Right atrium auricular region (tissue), 2 donors: Measurements from ENCODE around the gene YTHDF1. TPM values are rescaled to one million over a fixed set of nuclear protein-coding genes. Genes with fewer than 3 reads are reported as not detected.

Experiments
- DNase-seq: peaks from one replicate; pipeline ENCODE4 v3.0.0-alpha.2; 2019; ENCODE audit warnings: low spot score
- H3K27ac ChIP-seq, 2 donors: fragments of 200-600 bp; sonication (generic); 1 replicate in 1 of 2; 2 replicates in 1 of 2; pipeline ENCODE4 v1.5.1; 2016 to 2019
- H3K27me3 ChIP-seq, 2 donors: fragments of 200-600 bp; sonication (generic); one replicate each; pipeline versions ENCODE4 v1.5.1 to v1.6.0; 2017 to 2019
- H3K36me3 ChIP-seq: fragments of 200-600 bp; sonication (generic); one replicate; pipeline ENCODE4 v1.5.1; 2016
- H3K4me1 ChIP-seq, 2 donors: fragments of 200-600 bp; sonication (generic); one replicate each; pipeline versions ENCODE4 v1.5.1 to v1.6.0; 2017 to 2019
- H3K4me3 ChIP-seq, 2 donors: fragments of 200-600 bp; sonication (generic); 1 replicate in 1 of 2; 2 replicates in 1 of 2; pipeline ENCODE4 v1.5.1; 2017 to 2019; ENCODE audit warnings: mild to moderate bottlenecking in 1 of 2, moderate library complexity in 1 of 2
- H3K9me3 ChIP-seq, 2 donors: fragments of 200-600 bp; sonication (generic); one replicate each; pipeline ENCODE4 v1.5.1; 2019
- total RNA-seq, 2 donors: library from RNA; depleted of rRNA; stranded (reverse); fragments of >200 nt; gene quantifications; one replicate each; pipeline ENCODE4 v1.1.0, GENCODE V29; 2016
- TF ChIP-seq, protein P1 (sequence below), 2 donors: fragments of 200-600 bp; sonication (generic); IDR thresholded peaks; one replicate each; pipeline ENCODE4 v1.5.1; 2019; ENCODE audit warnings: antibody characterized with exemption in 2 of 2

YTHDF1 gene
- total RNA-seq, 2 donors from 2014 or later = 15.7 to 26.1 TPM

DNA sequence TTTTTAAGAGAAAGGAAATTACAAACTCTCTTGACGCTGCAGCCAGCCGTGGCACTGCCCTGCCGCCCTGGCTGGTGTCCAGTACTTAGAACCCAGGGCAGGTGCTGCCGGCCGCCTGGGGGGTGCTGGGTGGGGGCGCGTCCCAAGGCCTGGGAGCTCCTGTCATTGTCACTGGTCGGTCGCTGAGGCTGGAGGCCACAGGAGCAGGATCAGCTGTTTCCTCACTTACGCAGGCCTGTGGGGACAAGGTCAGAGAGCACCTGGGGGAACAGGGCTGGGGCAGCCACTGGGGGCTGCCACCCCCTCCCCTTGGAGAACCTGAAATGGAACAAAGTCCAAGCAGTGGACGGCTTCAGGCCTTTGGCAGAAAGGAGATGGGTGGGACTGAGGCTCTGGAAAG is 25.3 kb upstream of the YTHDF1 start:
- H3K4me1 ChIP-seq = no peaks in the 10 kb centered on the region
- H3K27me3 ChIP-seq = no peaks in the 10 kb centered on the region
- DNase-seq = no peak
- H3K27ac ChIP-seq = no peak overlapping the region
- no peaks in the 10 kb centered on the region for H3K36me3 ChIP-seq
- no peaks in the 10 kb centered on the region for H3K9me3 ChIP-seq
- H3K4me3 ChIP-seq = no peak overlapping the region
- TF ChIP-seq, protein P1, sequence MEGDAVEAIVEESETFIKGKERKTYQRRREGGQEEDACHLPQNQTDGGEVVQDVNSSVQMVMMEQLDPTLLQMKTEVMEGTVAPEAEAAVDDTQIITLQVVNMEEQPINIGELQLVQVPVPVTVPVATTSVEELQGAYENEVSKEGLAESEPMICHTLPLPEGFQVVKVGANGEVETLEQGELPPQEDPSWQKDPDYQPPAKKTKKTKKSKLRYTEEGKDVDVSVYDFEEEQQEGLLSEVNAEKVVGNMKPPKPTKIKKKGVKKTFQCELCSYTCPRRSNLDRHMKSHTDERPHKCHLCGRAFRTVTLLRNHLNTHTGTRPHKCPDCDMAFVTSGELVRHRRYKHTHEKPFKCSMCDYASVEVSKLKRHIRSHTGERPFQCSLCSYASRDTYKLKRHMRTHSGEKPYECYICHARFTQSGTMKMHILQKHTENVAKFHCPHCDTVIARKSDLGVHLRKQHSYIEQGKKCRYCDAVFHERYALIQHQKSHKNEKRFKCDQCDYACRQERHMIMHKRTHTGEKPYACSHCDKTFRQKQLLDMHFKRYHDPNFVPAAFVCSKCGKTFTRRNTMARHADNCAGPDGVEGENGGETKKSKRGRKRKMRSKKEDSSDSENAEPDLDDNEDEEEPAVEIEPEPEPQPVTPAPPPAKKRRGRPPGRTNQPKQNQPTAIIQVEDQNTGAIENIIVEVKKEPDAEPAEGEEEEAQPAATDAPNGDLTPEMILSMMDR (IDR thresholded peaks at IDR 0.05) = no peak

DNA sequence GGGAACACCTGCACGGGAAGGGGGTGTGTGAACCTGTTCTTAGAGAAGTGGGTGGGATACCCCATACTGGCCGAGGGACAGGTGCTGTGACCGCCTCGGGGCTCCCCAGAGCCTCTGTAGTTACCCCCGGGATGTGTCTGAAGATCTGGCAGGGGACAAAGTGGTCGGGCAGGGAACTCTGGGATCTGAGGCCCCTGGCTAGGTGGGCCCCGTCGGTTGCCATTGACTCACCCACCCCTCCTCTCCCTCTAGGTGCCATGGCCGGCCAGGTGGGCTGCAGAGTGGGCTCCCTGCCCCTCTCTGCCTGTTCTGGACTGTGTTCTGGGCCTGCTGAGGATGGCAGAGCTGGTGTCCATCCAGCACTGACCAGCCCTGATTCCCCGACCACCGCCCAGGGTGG is 24.1 kb upstream of the YTHDF1 start:
- Histone ChIP-seq H3K27me3 (no peaks in the 10 kb centered on the region), H3K4me1 (no peaks in the 10 kb centered on the region), H3K36me3 (no peaks in the 10 kb centered on the region), H3K4me3 (no peak overlapping the region), H3K27ac (no peak overlapping the region), H3K9me3 (no peaks in the 10 kb centered on the region)
- TF ChIP-seq, protein P1 (IDR thresholded peaks at IDR 0.05) = no peak
- DNase-seq = no peak

DNA sequence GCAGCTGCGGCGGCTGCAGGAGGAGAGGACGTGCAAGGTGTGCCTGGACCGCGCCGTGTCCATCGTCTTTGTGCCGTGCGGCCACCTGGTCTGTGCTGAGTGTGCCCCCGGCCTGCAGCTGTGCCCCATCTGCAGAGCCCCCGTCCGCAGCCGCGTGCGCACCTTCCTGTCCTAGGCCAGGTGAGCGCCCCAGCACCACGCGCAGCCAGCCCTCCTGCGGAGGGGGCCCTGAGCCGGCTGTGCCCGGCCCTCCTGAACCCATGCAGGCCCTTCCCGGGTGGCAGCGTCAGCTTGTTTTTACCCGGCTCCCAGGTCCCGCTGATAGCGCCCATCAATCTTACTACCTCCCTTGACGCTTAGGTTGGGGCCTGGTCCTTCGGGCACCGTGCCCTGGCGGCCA is 23.5 kb upstream of the YTHDF1 start:
- no peaks in the 10 kb centered on the region for H3K27me3 ChIP-seq
- H3K4me1 ChIP-seq = no peaks in the 10 kb centered on the region
- no peak overlapping the region for H3K4me3 ChIP-seq
- H3K36me3 ChIP-seq = no peaks in the 10 kb centered on the region
- H3K27ac ChIP-seq = no peak overlapping the region
- TF ChIP-seq, protein P1 (IDR thresholded peaks at IDR 0.05) = no peak
- no peaks in the 10 kb centered on the region for H3K9me3 ChIP-seq
- no peak for DNase-seq

DNA sequence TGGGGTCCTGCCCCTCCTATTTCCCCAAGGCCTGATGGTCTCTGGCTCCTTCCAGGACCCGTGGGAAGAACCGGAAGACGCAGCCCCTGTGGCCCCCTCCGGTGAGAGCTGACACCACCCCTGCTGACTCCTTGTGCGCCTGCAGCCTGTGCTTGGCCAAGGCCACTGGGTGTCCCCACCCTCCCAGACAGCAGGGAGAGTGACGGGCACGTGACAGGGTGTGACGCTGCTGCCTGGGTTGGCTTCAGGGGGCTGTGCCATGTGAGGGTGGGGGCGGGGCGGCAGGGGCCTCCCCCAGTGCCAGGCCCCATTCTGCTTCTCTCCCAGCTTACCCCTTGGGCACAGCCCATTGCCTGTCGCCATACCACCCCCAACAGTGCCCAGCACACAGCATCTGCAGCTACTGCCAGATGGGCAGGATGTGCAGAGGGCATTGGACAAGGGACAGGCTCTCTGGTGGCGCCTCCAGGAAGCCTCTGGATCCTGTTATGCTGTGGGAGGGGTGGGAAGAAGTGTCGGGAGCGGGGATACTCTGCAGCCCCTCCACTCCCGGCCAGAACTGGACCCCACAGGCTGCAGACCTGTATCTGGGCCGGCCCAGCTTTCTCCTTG is 22.7 kb upstream of the YTHDF1 start:
- TF ChIP-seq, protein P1 (IDR thresholded peaks at IDR 0.05) = no peak
- Histone ChIP-seq H3K27ac (no peak overlapping the region), H3K4me3 (no peak overlapping the region), H3K36me3 (no peaks in the 10 kb centered on the region), H3K4me1 (no peaks in the 10 kb centered on the region), H3K9me3 (no peaks in the 10 kb centered on the region), H3K27me3 (no peaks in the 10 kb centered on the region)
- no peak for DNase-seq

DNA sequence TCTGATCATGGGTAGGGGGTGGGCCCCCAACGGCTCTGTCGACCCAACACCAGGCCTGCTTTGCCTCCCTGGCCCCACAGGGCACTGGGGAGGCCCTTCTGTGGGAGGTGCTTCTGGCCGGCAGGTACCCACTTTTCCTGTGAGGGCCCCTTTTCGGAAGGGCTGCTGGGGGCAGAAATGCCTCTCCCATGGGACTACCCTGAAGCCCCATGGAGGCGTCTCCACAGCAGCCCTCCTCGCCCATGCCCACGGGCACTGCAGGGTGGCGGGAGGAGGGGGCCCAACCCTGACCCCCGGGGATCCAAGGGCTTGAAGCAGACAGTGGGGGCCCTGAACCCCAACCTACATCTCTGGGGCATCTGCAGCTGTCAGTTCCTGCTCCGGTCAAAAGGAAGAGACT is 22.1 kb upstream of the YTHDF1 start:
- H3K36me3 ChIP-seq = no peaks in the 10 kb centered on the region
- H3K9me3 ChIP-seq = no peaks in the 10 kb centered on the region
- no peaks in the 10 kb centered on the region for H3K27me3 ChIP-seq
- DNase-seq = no peak
- no peak overlapping the region for H3K4me3 ChIP-seq
- no peaks in the 10 kb centered on the region for H3K4me1 ChIP-seq
- H3K27ac ChIP-seq = no peak overlapping the region
- TF ChIP-seq, protein P1 (IDR thresholded peaks at IDR 0.05) = no peak
